DND-41 (cell line): Measurements from ENCODE around the gene HECTD3.

ENCODE experiments used
- CTCF ChIP-seq: IDR thresholded peaks from 2 replicates; pipeline ENCODE4 v1.5.1; 2012; ENCODE audit warnings: borderline replicate concordance, low read length, moderate library complexity, mild to moderate bottlenecking; ENCODE audit not compliant: poor library complexity, severe bottlenecking; ENCODE audit errors: extremely low read depth
- EZH2 ChIP-seq: IDR thresholded peaks from 3 replicates; pipeline ENCODE4 v1.6.1; 2012; ENCODE audit warnings: borderline replicate concordance, low read depth, mild to moderate bottlenecking, moderate library complexity, low read length, inconsistent platforms; ENCODE audit not compliant: severe bottlenecking

DNA sequence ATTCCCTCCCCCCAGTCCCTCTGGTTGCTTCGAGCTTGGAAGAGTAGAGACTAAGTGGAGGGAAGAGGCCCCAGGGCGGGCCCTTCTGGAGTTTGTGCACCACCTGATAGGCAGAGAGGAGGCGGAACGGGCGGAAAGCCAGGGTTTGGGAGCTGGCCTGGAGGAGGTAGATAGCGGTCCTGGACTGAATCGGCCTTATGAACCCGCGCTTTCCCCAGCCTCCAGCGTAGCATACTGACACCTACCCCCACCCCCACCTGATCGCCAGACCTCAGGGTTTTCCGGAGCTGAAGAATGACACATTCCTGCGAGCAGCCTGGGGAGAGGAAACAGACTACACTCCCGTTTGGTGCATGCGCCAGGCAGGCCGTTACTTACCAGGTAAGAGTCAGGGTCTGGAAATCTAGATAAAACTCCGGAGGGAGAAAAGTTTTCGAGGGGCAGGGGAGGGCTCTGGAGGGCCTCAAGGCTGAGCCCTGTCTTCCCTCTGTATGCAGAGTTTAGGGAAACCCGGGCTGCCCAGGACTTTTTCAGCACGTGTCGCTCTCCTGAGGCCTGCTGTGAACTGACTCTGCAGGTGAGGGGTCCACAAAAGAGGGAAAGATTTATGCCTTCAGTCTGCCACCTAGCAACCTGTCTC is 1.6 kb upstream of the HECTD3 start:
- TF ChIP-seq CTCF (no peak), EZH2 (no peak)
